Measurements from ENCODE around the gene KLF16.
"Not testable (repeated sequence)": the region's sequence is repeated elsewhere in the genome, so short reads cannot be mapped to it uniquely, and the experiment has no call there.

Gene KLF16

DNA sequence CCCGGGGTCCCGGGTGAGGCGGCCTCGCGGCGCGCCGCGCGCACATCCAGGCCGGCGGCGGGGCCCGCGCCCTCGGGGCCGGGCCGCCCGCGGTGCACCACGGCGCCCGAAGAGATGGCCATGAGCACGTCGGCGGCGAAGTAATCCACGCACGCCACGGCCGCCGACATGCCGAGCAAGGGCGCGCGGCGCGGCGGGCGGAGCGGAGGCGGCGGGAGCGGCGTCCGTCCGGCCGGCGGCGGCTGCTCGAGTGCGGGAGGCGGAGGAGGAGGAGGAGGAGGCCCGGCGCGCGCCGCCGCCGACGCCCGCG is at the start of gene KLF16:
Gene KLF16 (minus strand): TSS at position 252 of the 310 bp plus-strand sequence. CDS start 82 bp downstream, at position 170.
- no peak for DNase-seq

DNA sequence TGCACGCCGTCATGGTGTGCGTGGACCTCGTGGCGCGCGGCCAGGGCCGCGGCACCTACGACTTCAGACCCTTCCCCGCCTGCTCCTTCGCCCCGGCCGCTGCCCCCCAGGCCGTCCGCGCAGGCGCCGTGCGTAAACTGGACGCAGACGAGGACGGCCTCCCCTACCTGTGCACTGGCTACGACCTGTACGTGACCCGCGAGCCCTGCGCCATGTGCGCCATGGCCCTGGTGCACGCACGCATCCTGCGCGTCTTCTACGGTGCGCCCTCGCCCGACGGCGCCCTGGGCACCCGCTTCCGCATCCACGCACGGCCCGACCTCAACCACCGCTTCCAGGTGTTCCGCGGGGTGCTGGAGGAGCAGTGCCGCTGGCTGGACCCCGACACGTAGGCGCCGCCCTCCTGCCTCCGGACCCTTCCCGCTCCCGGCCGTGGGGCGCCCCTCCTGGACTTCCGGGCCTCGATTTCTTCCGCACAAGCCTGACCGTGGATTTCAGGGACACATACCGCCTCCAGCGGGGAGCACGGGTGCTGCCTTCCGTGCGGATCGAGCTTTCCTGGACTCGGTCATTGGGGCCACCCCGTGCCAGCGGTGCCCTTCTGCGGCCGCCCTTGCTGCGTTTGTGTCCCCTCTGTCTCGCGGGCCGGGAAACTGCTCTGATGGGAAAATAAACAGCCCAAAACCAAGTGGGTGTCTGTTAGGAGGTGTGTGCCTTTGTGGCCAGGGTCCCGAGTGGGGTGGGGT is 49.6 kb upstream of the KLF16 start:
- DNase-seq = no peak

DNA sequence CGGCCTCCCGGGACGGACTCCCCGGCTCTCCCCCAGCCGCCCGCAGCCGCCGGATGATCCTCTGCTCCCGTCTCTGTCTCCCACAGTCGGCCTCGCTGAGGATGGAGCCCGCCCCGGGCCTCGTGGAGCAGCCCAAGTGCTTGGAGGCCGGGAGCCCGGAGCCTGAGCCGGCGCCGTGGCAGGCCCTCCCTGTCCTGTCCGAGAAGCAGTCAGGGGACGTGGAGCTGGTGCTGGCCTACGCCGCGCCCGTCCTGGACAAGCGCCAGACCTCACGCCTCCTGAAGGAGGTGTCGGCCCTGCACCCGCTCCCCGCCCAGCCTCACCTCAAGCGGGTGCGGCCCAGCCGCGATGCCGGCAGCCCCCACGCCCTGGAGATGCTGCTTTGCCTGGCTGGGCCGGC is 48.6 kb upstream of the KLF16 start:
- DNase-seq = no peak

DNA sequence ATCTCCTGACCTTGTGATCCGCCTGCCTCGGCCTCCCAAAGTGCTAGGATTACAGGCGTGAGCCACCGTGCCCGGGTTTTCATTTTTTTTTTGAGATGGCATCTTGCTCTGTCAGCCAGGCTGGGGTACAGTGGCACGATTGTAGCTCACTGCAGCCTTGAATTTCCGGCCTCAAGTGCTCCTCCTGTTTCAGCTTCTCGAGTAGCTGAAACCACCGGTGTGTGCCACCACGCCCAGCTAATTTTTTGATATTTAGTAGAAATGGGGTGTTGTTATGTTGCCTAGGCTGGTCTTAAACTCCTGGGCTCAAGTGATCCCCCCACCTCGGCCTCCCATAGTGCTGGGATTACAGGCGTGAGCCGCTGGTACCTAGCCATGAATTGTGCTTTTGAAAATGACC is 47.7 kb upstream of the KLF16 start:
- DNase-seq = no peak

DNA sequence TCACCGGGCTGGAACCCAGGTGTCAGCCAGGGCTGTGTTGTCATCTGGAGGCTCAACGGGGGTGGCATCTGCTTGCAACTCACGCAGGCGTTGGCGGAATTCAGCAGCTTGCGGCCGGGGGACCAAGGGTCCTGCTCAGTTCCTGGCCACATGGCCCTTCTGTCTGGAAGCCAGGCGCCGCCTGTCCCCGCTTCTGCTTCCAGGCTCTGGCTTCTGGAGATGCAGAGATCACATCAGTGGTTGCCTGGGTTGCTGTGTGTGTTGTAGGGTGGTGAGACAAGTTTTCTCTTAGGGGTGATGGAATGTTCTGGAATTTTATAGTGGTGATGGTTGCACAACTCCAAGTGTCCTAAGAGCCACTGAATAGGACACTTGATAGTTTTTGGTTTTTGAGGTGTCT is 46.8 kb upstream of the KLF16 start:
- DNase-seq = peak; percentile 7

DNA sequence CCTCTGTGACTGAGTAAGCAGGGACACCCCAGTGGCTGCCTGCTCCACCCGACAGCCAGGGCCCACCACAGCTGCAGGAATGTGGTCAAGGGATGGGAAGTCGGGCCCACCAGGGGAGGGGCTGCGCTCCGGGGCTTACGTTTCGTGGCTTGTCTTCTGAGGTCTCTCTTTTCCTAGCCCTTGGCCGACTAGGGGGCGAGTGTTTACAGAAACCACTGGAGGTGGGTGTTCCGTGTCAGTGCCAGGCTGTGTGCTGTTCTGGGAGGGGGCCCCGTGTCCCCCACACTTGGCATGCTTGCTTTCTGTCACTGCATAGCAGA is 46.3 kb upstream of the KLF16 start:
- DNase-seq = no peak

DNA sequence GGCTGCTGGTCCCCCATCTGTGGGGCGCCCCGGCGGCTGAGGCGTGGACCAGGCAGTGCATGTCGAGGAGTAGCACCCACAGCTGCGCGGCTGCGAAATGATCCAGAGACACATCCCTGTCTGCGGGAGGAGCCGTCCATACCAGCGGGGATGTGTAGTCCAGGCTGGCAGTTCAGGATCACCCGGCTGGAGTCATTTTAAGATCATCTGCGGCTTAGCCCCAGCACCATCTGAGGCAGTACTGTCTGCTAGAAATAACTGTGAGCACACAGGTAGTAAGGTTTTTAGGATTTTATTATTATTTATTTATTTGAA is 44.9 kb upstream of the KLF16 start:
- DNase-seq = no peak

DNA sequence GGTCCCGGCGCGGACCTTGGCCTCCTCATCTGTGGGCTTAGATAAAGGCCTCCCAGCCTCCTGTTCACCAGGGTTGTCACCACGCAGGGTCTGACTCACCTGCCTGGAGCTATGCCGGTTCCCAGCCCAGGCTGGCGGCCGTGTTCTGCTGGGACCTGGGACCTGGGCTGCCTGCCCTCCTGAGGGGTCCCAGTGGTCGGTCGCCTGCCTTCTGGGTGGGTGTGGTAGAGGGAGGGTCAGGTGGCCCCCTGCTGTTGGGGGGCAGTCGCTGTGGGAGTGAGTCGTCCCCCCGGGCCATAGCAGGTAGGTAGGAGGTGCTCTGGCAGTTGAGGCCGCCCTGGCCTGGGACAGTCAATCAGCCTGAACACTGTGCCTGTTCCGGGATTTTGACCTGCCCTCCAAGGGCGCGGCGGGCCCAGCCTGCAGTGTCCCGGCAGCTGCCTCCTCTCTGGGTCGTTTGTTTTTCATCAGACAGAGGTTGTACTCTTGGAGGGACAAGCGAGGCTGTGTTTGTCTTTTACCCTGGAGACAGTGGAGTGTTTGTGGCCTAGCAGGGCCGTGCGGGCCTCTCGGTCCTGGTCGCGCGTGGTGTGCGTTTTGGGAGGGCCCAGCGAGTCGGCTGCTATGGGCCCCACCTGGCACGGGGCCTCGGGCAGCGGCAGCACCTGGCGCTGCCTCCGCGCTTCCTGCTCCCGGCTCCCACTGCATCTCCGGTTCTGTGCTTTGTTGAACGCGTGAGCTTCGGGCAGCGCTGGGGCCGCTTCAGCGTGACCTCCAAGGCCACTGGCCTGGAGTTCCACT is 44.4 kb upstream of the KLF16 start:
- DNase-seq = no peak

DNA sequence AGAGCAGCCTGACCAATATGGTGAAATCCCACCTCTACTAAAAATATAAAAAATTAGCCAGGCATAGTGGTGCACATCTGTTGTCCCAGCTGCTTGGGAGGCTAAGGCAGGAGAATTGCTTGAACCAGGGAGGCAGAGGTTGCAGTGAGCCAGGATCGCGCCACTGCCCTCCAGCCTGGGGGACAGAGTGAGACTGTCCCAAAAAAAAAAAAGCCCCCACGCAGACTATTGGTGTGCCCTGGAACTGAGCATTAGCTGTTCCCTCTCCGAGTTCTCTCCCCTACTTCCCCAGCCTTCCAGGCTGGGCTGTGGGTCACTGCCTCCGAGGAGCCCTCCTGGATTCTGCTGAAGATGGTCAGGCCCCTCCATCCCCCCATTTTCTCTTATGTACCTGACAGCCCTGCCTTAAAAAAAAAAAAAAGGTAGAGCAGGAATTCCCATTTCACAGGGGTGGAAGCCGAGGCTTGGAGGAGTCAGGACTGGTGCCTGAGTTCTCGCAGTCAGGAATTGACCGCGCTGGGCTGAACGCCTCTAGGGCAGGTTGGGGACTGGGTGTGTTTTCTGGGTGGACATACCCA is 43.7 kb upstream of the KLF16 start:
- no peak for DNase-seq

- no peak for DNase-seq
Observed at GRCh38 chr19:1905863-1906375, 42.5 kb upstream of the KLF16 start.

DNA sequence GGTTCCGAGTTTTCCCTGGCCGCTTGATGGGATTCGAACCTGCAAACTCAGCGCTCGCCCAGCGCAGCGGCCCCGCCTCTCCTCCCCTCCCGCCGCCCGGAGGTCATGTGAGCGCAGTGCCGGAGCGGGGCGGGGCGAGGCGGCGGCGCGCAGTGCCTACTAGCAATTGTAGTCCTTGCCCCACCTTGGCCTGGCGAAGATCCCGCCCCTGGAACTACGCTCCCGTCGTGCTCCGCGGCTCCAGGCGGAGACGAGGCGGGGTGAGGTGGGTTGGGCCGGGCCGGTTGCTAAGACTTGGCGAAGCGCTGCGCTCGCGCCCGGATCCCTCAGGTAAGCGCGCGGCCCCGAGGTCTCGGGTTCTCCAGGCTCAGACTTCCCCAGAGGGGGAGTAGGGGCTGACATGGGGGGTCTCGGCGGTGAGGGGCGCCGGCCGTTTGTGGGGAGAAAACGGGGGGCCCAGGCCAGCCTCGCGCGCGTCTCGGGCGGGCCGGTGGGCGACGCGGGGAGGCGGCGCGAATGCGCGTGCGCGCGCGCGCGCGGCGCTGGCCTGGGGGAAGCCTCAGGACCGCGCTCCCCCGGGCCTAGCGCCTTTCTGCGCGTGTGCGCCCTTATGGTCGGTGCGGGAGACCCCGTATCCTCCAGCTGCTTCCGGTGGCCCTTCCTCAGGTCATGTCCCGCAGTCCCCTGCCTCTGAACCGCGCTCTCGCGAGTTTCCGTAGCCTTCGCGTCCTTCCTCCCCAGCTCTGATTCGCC is 41.9 kb upstream of the KLF16 start, which contains the start of the genes ADAT3 and SCAMP4:
Gene ADAT3 (plus strand): TSS at position 290 of the 753 bp plus-strand sequence. CDS start 6,649 bp downstream, outside the sequence.
Gene SCAMP4 (plus strand): TSS at position 290 of the 753 bp plus-strand sequence. CDS start 9,621 bp downstream, outside the sequence.
- peak; percentile 99 for DNase-seq

DNA sequence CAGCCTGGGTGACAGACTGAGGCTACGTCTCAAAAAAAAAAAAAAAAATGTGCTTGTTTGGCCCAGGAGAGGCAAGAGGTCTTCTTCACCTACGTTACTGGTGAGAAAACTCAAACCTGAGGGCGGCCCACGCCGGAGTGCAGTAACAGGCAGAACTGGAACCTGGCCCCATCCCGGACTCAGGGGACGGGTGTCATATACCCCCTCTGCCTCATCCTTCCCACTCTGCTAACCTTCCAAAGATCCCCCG is 41.4 kb upstream of the KLF16 start:
- no peak for DNase-seq

GRCh38 chr19:1902923-1903322 is 39.5 kb upstream of the KLF16 start:
- DNase-seq = no peak

GRCh38 chr19:1901940-1902404 is 38.6 kb upstream of the KLF16 start:
- no peak for DNase-seq

- no peak for DNase-seq
Observed at GRCh38 chr19:1896508-1896907, 33.1 kb upstream of the KLF16 start.

DNA sequence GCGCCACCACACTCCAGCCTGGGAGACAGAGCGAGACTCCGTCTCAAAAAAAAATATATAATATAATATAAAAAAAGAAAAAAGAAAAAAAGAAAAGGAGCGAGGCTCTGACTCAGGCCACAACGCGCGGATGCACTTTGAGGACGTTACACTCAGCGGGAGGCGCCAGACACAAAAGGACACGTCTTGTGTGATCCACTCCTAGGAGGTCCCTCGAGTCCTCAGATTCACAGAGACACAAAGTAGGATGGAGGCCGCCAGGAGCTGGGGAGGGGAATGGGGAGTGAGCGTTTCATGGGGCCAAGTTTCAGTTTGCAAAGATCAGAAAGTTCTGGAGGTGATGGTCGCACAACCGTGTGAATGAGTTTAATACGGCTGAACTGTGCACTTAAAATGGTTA is 30.4 kb upstream of the KLF16 start:
- no peak for DNase-seq

- DNase-seq = no peak
Observed at GRCh38 chr19:1889907-1890306, 26.5 kb upstream of the KLF16 start.

DNA sequence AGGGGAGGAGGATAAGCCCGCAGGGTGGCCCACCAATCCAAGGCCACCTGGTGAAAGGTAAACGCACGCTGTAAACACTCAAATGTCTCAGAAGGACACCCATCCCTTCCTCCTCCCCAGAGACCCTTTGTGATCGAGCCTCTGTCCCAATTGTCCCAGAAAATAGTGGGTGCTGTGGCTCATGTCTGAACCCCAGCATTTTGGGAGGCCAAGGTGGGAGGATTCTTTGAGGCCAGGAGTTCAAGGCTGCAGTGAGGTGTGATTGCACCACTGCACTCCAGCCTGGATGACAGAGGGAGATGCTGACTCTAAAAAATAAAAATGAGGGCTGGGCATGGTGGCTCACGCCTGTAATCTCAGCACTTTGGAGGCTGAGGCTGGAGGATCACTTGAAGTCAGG is 25.0 kb upstream of the KLF16 start:
- DNase-seq = no peak

GRCh38 chr19:1886360-1886759 is 23.0 kb upstream of the KLF16 start:
- DNase-seq = not testable (repeated sequence)

GRCh38 chr19:1885398-1886119 is 22.2 kb upstream of the KLF16 start, which contains the start of gene ABHD17A:
ABHD17A (minus strand) TSS chr19:1885496; CDS start chr19:1881566, 3,930 bp downstream.
- peak; percentile 92 for DNase-seq

DNA sequence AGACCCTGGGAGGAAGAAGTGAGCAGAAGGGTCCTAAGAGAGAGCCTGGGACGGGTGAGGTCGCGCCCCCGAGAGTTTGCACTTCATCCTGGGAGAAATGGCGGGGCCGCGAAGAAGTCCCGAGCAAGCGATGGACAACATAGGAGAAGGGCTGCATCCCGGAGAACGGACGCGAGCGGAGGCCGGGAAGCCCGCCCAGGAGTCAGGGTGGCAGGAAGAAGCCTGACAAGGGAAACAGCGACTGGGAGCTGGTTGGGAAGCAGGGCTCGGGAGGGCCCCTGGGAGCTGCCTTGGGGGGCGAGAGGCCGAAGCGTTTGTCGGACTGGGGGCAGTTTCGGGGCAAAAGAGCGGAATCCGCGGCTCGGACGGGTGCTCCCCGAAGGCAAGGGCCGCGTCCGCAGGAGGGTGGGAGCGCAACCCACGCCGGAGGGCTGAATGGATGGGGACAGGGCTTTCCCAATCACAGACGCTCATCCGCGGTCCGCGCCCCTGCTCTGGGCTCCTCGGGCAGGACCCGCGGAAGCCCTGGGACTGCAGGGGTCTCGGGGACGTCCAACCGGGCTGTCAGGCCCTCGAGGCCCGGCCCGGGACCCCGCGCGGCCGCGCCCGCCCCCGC is 21.4 kb upstream of the KLF16 start:
- DNase-seq = no peak

- DNase-seq = no peak
Observed at GRCh38 chr19:1884291-1884718, 20.9 kb upstream of the KLF16 start.
